H9 (cell line): ENCODE measurements around the gene UNC13D. TPM values are rescaled to one million over a fixed set of nuclear protein-coding genes. Genes with fewer than 3 reads are reported as not detected.

ENCODE experiments used
- DNase-seq: peaks from one replicate; pipeline ENCODE4 v3.0.0-alpha.2; 2017
- H2AFZ ChIP-seq: one replicate; pipeline ENCODE4 v1.6.1; 2013; ENCODE audit warnings: mild to moderate bottlenecking, low read length, control low read depth, moderate library complexity
- H2AK5ac ChIP-seq: 2 replicates; pipeline ENCODE4 v1.6.1; 2013; ENCODE audit warnings: low read length, control low read depth, mixed read lengths; ENCODE audit not compliant: insufficient read length
- H2BK120ac ChIP-seq: one replicate; pipeline ENCODE4 v1.6.1; 2013; ENCODE audit warnings: low read depth, mild to moderate bottlenecking, low read length, control low read depth, inconsistent platforms; ENCODE audit not compliant: poor library complexity, severe bottlenecking
- H2BK12ac ChIP-seq: 2 replicates; pipeline ENCODE4 v1.6.1; 2013; ENCODE audit warnings: low read length, control low read depth, mixed read lengths, low read depth; ENCODE audit not compliant: insufficient read length
- H2BK15ac ChIP-seq: 2 replicates; pipeline ENCODE4 v1.6.1; 2013; ENCODE audit warnings: low read depth, low read length, control low read depth
- H2BK20ac ChIP-seq: one replicate; pipeline ENCODE4 v1.6.1; 2013; ENCODE audit warnings: low read depth, mild to moderate bottlenecking, low read length, control low read depth, inconsistent platforms; ENCODE audit not compliant: poor library complexity, severe bottlenecking
- H2BK5ac ChIP-seq: 2 replicates; pipeline ENCODE4 v1.6.1; 2013; ENCODE audit warnings: low read length, control low read depth, mixed read lengths; ENCODE audit not compliant: insufficient read length
- H3K14ac ChIP-seq: 2 replicates; pipeline ENCODE4 v1.6.1; 2013; ENCODE audit warnings: low read length, control low read depth; ENCODE audit not compliant: insufficient read depth
- H3K18ac ChIP-seq: 2 replicates; pipeline ENCODE4 v1.6.1; 2013; ENCODE audit warnings: low read depth, mild to moderate bottlenecking, mixed read lengths, low read length, control low read depth; ENCODE audit not compliant: insufficient read length
- H3K23ac ChIP-seq: 2 replicates; pipeline ENCODE4 v1.6.1; 2013; ENCODE audit warnings: low read length, control low read depth, mixed read lengths, low read depth; ENCODE audit not compliant: insufficient read length
- H3K23me2 ChIP-seq: 2 replicates; pipeline ENCODE4 v1.6.1; 2013; ENCODE audit warnings: low read depth, mild to moderate bottlenecking, mixed read lengths, low read length, control low read depth; ENCODE audit not compliant: insufficient read length, poor library complexity, severe bottlenecking
- H3K27ac ChIP-seq: 2 replicates; pipeline ENCODE4 v1.5.1; 2013; ENCODE audit warnings: low read length, control low read depth, mixed read lengths, low read depth; ENCODE audit not compliant: insufficient read length
- H3K27me3 ChIP-seq: 2 replicates; pipeline ENCODE4 v1.6.1; 2013; ENCODE audit warnings: low read length, control low read depth, inconsistent platforms; ENCODE audit not compliant: insufficient read depth
- H3K4ac ChIP-seq: 2 replicates; pipeline ENCODE4 v1.6.1; 2013; ENCODE audit warnings: low read depth, mild to moderate bottlenecking, control low read depth, inconsistent platforms, low read length, moderate library complexity
- H3K4me1 ChIP-seq: 2 replicates; pipeline ENCODE4 v1.6.1; 2013; ENCODE audit warnings: low read length, control low read depth, inconsistent platforms; ENCODE audit not compliant: insufficient read depth
- H3K4me2 ChIP-seq: 2 replicates; pipeline ENCODE4 v1.6.1; 2013; ENCODE audit warnings: low read length, control low read depth, mixed read lengths; ENCODE audit not compliant: insufficient read length, insufficient read depth
- H3K56ac ChIP-seq: 2 replicates; pipeline ENCODE4 v1.6.1; 2013; ENCODE audit warnings: low read depth, mild to moderate bottlenecking, mixed read lengths, low read length, control low read depth; ENCODE audit not compliant: insufficient read length
- H3K79me1 ChIP-seq: 2 replicates; pipeline ENCODE4 v1.6.1; 2013; ENCODE audit warnings: low read depth, mild to moderate bottlenecking, moderate library complexity, low read length, control low read depth, inconsistent platforms; ENCODE audit not compliant: insufficient read depth, poor library complexity, severe bottlenecking
- H3K79me2 ChIP-seq: 2 replicates; pipeline ENCODE4 v1.6.1; 2013; ENCODE audit warnings: low read length, control low read depth, inconsistent platforms; ENCODE audit not compliant: insufficient read depth
- H3K9ac ChIP-seq: 2 replicates; pipeline ENCODE4 v1.6.1; 2013; ENCODE audit warnings: low read length, control low read depth, mixed read lengths; ENCODE audit not compliant: insufficient read length; ENCODE audit errors: extremely low read depth
- H3K9me3 ChIP-seq: one replicate; pipeline ENCODE4 v1.6.1; 2013; ENCODE audit warnings: low read depth, low read length, inconsistent platforms; ENCODE audit not compliant: control insufficient read depth
- H3T11ph ChIP-seq: one replicate; pipeline ENCODE4 v1.6.1; 2013; ENCODE audit warnings: mild to moderate bottlenecking, low read length, control low read depth, inconsistent platforms
- H4K20me1 ChIP-seq: one replicate; pipeline ENCODE4 v1.6.1; 2013; ENCODE audit not compliant: control insufficient read depth, insufficient read length, insufficient read depth
- H4K5ac ChIP-seq: 2 replicates; pipeline ENCODE4 v1.6.1; 2013; ENCODE audit warnings: low read depth, mild to moderate bottlenecking, mixed read lengths, low read length, control low read depth; ENCODE audit not compliant: insufficient read length
- H4K8ac ChIP-seq: replicated peaks from 2 replicates; pipeline ENCODE4 v1.6.1; 2013; ENCODE audit warnings: low read length, control low read depth, mixed read lengths, low read depth; ENCODE audit not compliant: insufficient read length
- H4K91ac ChIP-seq: 2 replicates; pipeline ENCODE4 v1.6.1; 2013; ENCODE audit warnings: low read depth, mild to moderate bottlenecking, moderate library complexity, mixed read lengths, low read length, control low read depth; ENCODE audit not compliant: insufficient read length
- H3K27ac Mint-ChIP-seq, 3 experiments: 2 replicates in 2 of 3; 3 replicates in 1 of 3; pipeline ENCODE4 v1.8.0; 2020 to 2021; ENCODE audit warnings: mixed read lengths in 3 of 3, mild to moderate bottlenecking in 1 of 3, moderate library complexity in 1 of 3
- H3K27me3 Mint-ChIP-seq: 2 replicates; pipeline ENCODE4 v1.8.0; 2021; ENCODE audit warnings: low read depth, mild to moderate bottlenecking, moderate library complexity, mixed read lengths
- H3K36me3 Mint-ChIP-seq, 3 experiments: 2 replicates in 2 of 3; 3 replicates in 1 of 3; pipeline ENCODE4 v1.8.0; 2020 to 2021; ENCODE audit warnings: low read depth in 3 of 3, mixed read lengths in 3 of 3; ENCODE audit not compliant: insufficient read depth in 1 of 3
- H3K4me1 Mint-ChIP-seq, 2 experiments: 2 replicates each; pipeline ENCODE4 v1.8.0; 2020; ENCODE audit warnings: mixed read lengths in 2 of 2
- H3K4me3 Mint-ChIP-seq, 2 experiments: 2 replicates in 1 of 2; 3 replicates in 1 of 2; pipeline ENCODE4 v1.8.0; 2020 to 2021; ENCODE audit warnings: mild to moderate bottlenecking in 2 of 2, mixed read lengths in 2 of 2, moderate library complexity in 1 of 2
- H3K9me3 Mint-ChIP-seq, 2 experiments: 2 replicates in 1 of 2; 3 replicates in 1 of 2; pipeline ENCODE4 v1.8.0; 2020; ENCODE audit warnings: mild to moderate bottlenecking in 2 of 2, mixed read lengths in 2 of 2, moderate library complexity in 1 of 2
- CTCF ChIP-seq: fragments of 200-600 bp; sonication (generic); conservative IDR thresholded peaks from 3 replicates; pipeline ENCODE4 v1.8.0; 2021; ENCODE audit warnings: antibody characterized with exemption, mild to moderate bottlenecking
- WGBS: extraction: QIAGEN DNeasy Blood & Tissue Kit; methylation state at CpG from one replicate; pipeline ENCODE4 v1.1.7; 2013; ENCODE audit warnings: missing lambda C conversion rate, low lambda C conversion rate, mixed read lengths; ENCODE audit not compliant: insufficient read length; ENCODE audit errors: extremely low coverage; 5-methylcytosine and 5-hydroxymethylcytosine counted together
- total RNA-seq: library from RNA; stranded (reverse); gene quantifications from 2 replicates; pipeline ENCODE4 v1.2.1, GENCODE V29; 2021

Gene UNC13D
- total RNA-seq, 1 experiment from 2014 or later: 6.3 TPM

- H3K4me1 ChIP-seq: peaks cover 5% of the 10 kb centered on the region; the same call in 1 of the 2 replicates
- no peak overlapping the region for H3T11ph ChIP-seq
- Mint-ChIP-seq H3K27me3 (no peaks in the 10 kb centered on the region), H3K9me3 (no peaks in the 10 kb centered on the region), H3K4me1 (peaks cover 28 to 36% of the 10 kb centered on the region in 2 experiments), H3K4me3 (no peak overlapping the region), H3K36me3 (peaks cover 0 to 13% (median 11%) of the 10 kb centered on the region in 3 experiments; a peak in 6 of 7 replicates), H3K27ac (no peak overlapping the region)
- WGBS: no CpG with 5 or more reads among the region's 19 CpGs
- H3K9me3 ChIP-seq: no peaks in the 10 kb centered on the region
- H4K91ac ChIP-seq: no peak overlapping the region
- no peaks in the 10 kb centered on the region for H3K79me1 ChIP-seq
- TF ChIP-seq CTCF: no peak
- H3K4me2 ChIP-seq: no peak overlapping the region
- H3K27ac ChIP-seq: no peak overlapping the region
- H3K4ac ChIP-seq: no peak overlapping the region
- no peak overlapping the region for H2AK5ac ChIP-seq
- no peak overlapping the region for H4K8ac ChIP-seq
- no peaks in the 10 kb centered on the region for H4K20me1 ChIP-seq
- no peak overlapping the region for H2BK15ac ChIP-seq
- no peak overlapping the region for H3K9ac ChIP-seq
- H2BK5ac ChIP-seq: no peak overlapping the region
- H2BK12ac ChIP-seq: no peak overlapping the region
- no peaks in the 10 kb centered on the region for H3K79me2 ChIP-seq
- no peak overlapping the region for H2BK120ac ChIP-seq
- no peak overlapping the region for H4K5ac ChIP-seq
- no peak overlapping the region for H2BK20ac ChIP-seq
- no peak overlapping the region for H3K56ac ChIP-seq
- no peaks in the 10 kb centered on the region for H3K23me2 ChIP-seq
- DNase-seq: no peak
- no peaks in the 10 kb centered on the region for H3K27me3 ChIP-seq
- no peak overlapping the region for H2AFZ ChIP-seq
- no peak overlapping the region for H3K23ac ChIP-seq
- H3K18ac ChIP-seq: no peak overlapping the region
- no peak overlapping the region for H3K14ac ChIP-seq
These were observed 15.5 kb downstream of the UNC13D start for GRCh38 chr17:75828741-75829140.
